Loucy (cell line): ENCODE results near the gene PTPRK.

Experiments
- H2AFZ ChIP-seq: fragments of 200-600 bp; sonication (generic); 2 replicates; pipeline ENCODE4 v1.6.0; 2016; ENCODE audit warnings: antibody characterized with exemption, mild to moderate bottlenecking, low read length, moderate library complexity
- H3F3A ChIP-seq: fragments of 200-600 bp; 2 replicates; pipeline ENCODE4 v1.6.0; 2016; ENCODE audit warnings: antibody characterized with exemption, low read depth, mild to moderate bottlenecking
- H3K27me3 ChIP-seq: fragments of 200-600 bp; sonication (generic); 2 replicates; pipeline ENCODE4 v1.6.1; 2014; ENCODE audit warnings: low read length, mild to moderate bottlenecking; ENCODE audit not compliant: insufficient read depth, poor library complexity, severe bottlenecking
- H3K36me3 ChIP-seq: fragments of 200-600 bp; sonication (generic); 2 replicates; pipeline ENCODE4 v1.6.1; 2016; ENCODE audit warnings: low read length; ENCODE audit not compliant: insufficient read depth
- H3K4me1 ChIP-seq: fragments of 200-600 bp; sonication (generic); 2 replicates; pipeline ENCODE4 v1.5.1; 2014; ENCODE audit warnings: low read length, mild to moderate bottlenecking; ENCODE audit not compliant: insufficient read depth, poor library complexity, severe bottlenecking
- H3K4me2 ChIP-seq: fragments of 200-600 bp; sonication (generic); 2 replicates; pipeline ENCODE4 v1.6.0; 2014; ENCODE audit warnings: antibody characterized with exemption, low read length, low read depth, mild to moderate bottlenecking; ENCODE audit not compliant: poor library complexity, severe bottlenecking
- H3K4me3 ChIP-seq: fragments of 200-600 bp; sonication (generic); 2 replicates; pipeline ENCODE4 v1.5.1; 2014; ENCODE audit warnings: low read length, mild to moderate bottlenecking, mixed read lengths; ENCODE audit not compliant: poor library complexity, severe bottlenecking
- H3K79me2 ChIP-seq: fragments of 200-600 bp; sonication (generic); 2 replicates; pipeline ENCODE4 v1.6.1; 2014; ENCODE audit warnings: low read length; ENCODE audit not compliant: insufficient read depth
- H3K9ac ChIP-seq: fragments of 200-600 bp; sonication (generic); 2 replicates; pipeline ENCODE4 v1.6.0; 2014; ENCODE audit warnings: mild to moderate bottlenecking, low read depth, low read length, moderate library complexity; ENCODE audit not compliant: poor library complexity, severe bottlenecking
- H3K9me2 ChIP-seq: fragments of 200-600 bp; sonication (generic); replicated peaks from 2 replicates; pipeline ENCODE4 v1.6.1; 2016; ENCODE audit warnings: low read depth, low read length, mixed read lengths
- H3K9me3 ChIP-seq: fragments of 200-600 bp; sonication (generic); 2 replicates; pipeline ENCODE4 v1.6.1; 2014; ENCODE audit warnings: mild to moderate bottlenecking, antibody characterized with exemption, low read length, low read depth; ENCODE audit not compliant: insufficient read depth
- H4K20me1 ChIP-seq: fragments of 200-600 bp; sonication (generic); 2 replicates; pipeline ENCODE4 v1.6.0; 2014; ENCODE audit warnings: antibody characterized with exemption, low read length, mild to moderate bottlenecking; ENCODE audit not compliant: insufficient read depth, poor library complexity, severe bottlenecking
- CTCF ChIP-seq: fragments of 200-600 bp; sonication (generic); conservative IDR thresholded peaks from 2 replicates; pipeline ENCODE4 v1.5.1; 2014; ENCODE audit warnings: mild to moderate bottlenecking, antibody characterized with exemption, low read length
- EZH2phosphoT487 ChIP-seq: fragments of 200-600 bp; IDR thresholded peaks from 2 replicates; pipeline ENCODE4 v1.6.1; 2018; ENCODE audit warnings: antibody characterized with exemption, mild to moderate bottlenecking, moderate library complexity, borderline replicate concordance

Gene PTPRK

GRCh38 chr6:128461501-128461900 is 58.9 kb downstream of the PTPRK start:
- H3K4me3 ChIP-seq, result no peak overlapping the region
- H2AFZ ChIP-seq, result no peak overlapping the region
- no peaks in the 10 kb centered on the region for H3K36me3 ChIP-seq
- H3K4me2 ChIP-seq, result no peak overlapping the region
- H3K9ac ChIP-seq, result no peak overlapping the region
- no peaks in the 10 kb centered on the region for H3F3A ChIP-seq
- H3K79me2 ChIP-seq, result no peaks in the 10 kb centered on the region
- TF ChIP-seq EZH2phosphoT487 (no peak), CTCF (no peak)
- no peaks in the 10 kb centered on the region for H4K20me1 ChIP-seq
- no peaks in the 10 kb centered on the region for H3K27me3 ChIP-seq
- no peaks in the 10 kb centered on the region for H3K9me2 ChIP-seq
- no peaks in the 10 kb centered on the region for H3K9me3 ChIP-seq
- no peaks in the 10 kb centered on the region for H3K4me1 ChIP-seq

GRCh38 chr6:128456510-128457230 is 63.7 kb downstream of the PTPRK start:
- Histone ChIP-seq H2AFZ (no peak overlapping the region), H3K4me2 (no peak overlapping the region), H3F3A (no peaks in the 10 kb centered on the region), H3K9me2 (no peaks in the 10 kb centered on the region), H3K36me3 (no peaks in the 10 kb centered on the region), H3K27me3 (no peaks in the 10 kb centered on the region), H3K9ac (no peak overlapping the region), H3K79me2 (no peaks in the 10 kb centered on the region), H3K9me3 (no peaks in the 10 kb centered on the region), H4K20me1 (no peaks in the 10 kb centered on the region), H3K4me3 (no peak overlapping the region), H3K4me1 (no peaks in the 10 kb centered on the region)
- no peak for TF ChIP-seq EZH2phosphoT487
- no peak for TF ChIP-seq CTCF

GRCh38 chr6:128455959-128456358 is 64.4 kb downstream of the PTPRK start:
- Histone ChIP-seq H3K4me2 (no peak overlapping the region), H3F3A (no peaks in the 10 kb centered on the region), H3K9me2 (no peaks in the 10 kb centered on the region), H2AFZ (no peak overlapping the region), H3K79me2 (no peaks in the 10 kb centered on the region), H3K4me3 (no peak overlapping the region), H3K27me3 (no peaks in the 10 kb centered on the region), H3K4me1 (no peaks in the 10 kb centered on the region), H3K9ac (no peak overlapping the region), H4K20me1 (no peaks in the 10 kb centered on the region), H3K9me3 (no peaks in the 10 kb centered on the region), H3K36me3 (no peaks in the 10 kb centered on the region)
- TF ChIP-seq CTCF, result no peak
- TF ChIP-seq EZH2phosphoT487, result no peak
